Astrocyte of the spinal cord (primary cell): ENCODE results near the gene DEAF1.
"Not testable (repeated sequence)": the region's sequence is repeated elsewhere in the genome, so short reads cannot be mapped to it uniquely, and the experiment has no call there.

Experiments
- DNase-seq: peaks from one replicate; pipeline ENCODE4 v3.0.0; 2011; ENCODE audit warnings: low read depth, low spot score
- H3K4me3 ChIP-seq: 2 replicates; pipeline ENCODE4 v1.5.1; 2011; ENCODE audit warnings: low read depth, mild to moderate bottlenecking, low read length, moderate library complexity
- in situ Hi-C: cut with HindIII; loops from 2 replicates; pipeline ENCODE4 v1.10.0; 2017; ENCODE audit warnings: low sequenced_read_pairs
- TF ChIP-seq, protein P1 (sequence below): IDR thresholded peaks from 2 replicates; pipeline ENCODE4 v1.5.1; 2012; ENCODE audit warnings: low read depth, mild to moderate bottlenecking, low read length, inconsistent platforms

DEAF1 gene

DNA sequence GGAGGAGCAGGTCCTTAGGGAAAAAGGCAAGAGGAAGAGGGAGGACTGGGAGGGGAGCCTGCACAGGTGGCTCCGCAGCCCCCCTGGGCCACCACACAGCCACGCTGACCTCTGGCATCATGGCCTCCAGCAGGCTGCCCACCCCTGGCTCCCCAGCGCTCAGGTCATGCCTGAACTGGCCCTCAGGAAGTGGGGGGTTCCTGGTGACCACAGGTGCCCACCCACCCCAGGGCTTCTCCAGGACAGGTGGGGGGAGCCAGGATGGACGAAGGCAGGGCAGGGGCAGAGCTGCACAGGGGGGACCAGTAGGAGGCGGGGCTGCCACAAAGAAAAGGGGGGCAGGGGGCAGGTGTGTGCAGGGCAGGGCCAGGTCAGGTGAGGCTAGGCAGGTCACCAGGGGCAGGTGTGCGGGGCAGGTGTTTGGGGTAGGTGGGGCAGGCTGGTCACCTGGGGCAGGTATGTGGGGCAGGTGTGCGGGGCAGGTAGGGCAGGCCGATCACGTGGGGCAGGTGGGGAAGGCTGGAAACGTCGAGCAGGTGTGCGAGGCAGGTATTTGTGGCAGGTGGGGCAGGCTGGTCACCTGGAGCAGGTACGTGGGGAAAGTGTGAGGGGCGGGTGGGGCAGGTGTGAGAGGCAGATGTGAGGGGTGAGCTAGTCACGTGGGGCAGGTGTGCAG, 997 bp downstream of the DEAF1 start:
- in situ Hi-C loops, result no loop called here
- peak overlapping the region; percentile 37 for H3K4me3 ChIP-seq
- no peak for DNase-seq
- TF ChIP-seq, protein P1, sequence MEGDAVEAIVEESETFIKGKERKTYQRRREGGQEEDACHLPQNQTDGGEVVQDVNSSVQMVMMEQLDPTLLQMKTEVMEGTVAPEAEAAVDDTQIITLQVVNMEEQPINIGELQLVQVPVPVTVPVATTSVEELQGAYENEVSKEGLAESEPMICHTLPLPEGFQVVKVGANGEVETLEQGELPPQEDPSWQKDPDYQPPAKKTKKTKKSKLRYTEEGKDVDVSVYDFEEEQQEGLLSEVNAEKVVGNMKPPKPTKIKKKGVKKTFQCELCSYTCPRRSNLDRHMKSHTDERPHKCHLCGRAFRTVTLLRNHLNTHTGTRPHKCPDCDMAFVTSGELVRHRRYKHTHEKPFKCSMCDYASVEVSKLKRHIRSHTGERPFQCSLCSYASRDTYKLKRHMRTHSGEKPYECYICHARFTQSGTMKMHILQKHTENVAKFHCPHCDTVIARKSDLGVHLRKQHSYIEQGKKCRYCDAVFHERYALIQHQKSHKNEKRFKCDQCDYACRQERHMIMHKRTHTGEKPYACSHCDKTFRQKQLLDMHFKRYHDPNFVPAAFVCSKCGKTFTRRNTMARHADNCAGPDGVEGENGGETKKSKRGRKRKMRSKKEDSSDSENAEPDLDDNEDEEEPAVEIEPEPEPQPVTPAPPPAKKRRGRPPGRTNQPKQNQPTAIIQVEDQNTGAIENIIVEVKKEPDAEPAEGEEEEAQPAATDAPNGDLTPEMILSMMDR, result no peak

DNA sequence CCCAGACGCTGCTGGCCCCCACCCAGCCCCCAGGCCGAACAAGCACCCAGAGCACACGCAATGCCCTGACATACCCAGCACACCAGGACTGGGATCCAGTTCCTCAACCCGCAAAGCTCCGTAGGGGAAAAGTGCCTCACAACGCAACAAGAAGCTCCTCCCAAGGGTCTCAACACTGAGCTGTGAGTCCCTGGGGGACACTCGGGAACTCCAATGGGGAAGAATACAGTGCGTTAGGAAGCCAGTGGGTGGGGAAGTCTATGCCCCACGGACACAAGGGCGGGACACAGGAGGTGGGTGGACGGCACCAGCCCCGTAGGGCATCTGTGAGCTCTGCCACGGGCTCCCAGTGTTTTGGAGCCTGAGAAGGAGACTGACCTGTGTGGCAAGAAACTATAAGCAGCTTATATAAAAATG, 1.6 kb downstream of the DEAF1 start:
- H3K4me3 ChIP-seq, result peak overlapping the region; percentile 37
- in situ Hi-C loops, result no loop called here
- DNase-seq, result no peak
- TF ChIP-seq, protein P1, result no peak

DNA sequence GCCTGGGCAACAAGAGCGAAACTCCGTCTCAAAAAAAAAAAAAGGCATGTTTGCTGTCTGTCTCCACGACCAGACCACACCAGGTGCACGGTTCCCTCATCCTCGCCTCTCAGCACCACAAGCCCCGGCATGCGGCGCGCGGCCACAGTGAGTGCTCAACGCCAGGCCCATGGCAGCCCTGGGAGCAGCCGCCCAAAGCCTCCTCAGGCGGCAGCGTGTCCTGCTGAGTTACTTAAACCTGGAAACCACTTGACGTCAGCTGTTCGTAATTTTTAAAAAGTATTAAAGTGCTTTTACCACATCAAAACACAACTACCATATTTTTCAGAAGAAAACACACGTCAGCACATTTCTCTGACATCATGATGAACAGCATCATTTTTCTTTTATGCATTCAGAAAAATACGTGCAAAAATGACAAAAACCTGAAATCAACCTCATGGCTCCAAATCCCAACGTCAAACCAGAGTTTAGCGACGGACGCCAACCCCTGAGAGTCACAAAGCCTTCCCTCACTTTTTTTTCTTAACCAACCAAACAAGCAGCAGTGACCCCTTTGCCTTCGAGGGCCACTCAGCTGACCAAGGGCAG, 2.1 kb downstream of the DEAF1 start:
- in situ Hi-C loops, result no loop called here
- TF ChIP-seq, protein P1, result no peak
- no peak for DNase-seq
- H3K4me3 ChIP-seq, result peak overlapping the region; percentile 37

DNA sequence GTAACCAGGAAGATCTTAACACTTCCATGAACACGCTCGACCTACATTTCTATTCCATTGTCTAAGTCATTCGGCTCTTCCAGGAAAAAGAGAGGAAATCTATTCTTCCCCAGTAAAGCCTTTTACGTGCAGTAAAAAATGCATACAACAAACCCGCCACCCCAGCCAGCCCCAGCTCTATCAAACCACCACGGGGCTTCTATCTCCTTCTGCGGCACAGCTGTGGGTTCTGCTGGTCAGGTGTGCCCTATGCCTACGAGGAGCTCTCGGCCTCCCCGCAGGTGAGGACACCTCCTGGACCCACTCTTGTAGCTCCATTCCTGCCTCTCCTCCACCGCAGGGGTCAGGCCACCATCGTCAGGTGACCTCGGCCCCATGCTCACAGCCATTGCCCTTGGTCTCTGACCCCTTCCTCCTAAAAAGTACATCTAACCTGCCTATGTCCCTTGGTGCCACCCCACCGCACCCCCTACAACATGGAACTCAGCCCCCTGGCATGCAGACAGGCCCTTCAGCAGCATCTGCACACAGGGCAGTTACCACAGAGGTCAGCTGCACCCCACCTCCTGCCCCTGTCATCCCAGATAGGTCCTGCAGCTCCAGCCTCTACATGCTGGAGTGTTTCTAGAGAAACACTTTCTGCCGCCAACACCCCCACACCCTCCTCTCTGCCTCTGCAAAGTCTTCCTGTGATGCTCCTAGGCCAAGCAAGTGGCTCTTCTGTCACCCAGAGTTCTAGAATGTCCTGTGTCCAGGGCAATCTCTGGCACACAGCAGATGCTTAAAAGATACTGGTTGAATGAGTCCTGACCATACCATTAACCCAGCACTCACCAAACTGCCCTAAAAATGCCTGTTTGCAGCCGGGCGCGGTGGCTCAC, 3.1 kb downstream of the DEAF1 start:
- no peak overlapping the region for H3K4me3 ChIP-seq
- TF ChIP-seq, protein P1, result no peak
- in situ Hi-C loops, result no loop called here

DNA sequence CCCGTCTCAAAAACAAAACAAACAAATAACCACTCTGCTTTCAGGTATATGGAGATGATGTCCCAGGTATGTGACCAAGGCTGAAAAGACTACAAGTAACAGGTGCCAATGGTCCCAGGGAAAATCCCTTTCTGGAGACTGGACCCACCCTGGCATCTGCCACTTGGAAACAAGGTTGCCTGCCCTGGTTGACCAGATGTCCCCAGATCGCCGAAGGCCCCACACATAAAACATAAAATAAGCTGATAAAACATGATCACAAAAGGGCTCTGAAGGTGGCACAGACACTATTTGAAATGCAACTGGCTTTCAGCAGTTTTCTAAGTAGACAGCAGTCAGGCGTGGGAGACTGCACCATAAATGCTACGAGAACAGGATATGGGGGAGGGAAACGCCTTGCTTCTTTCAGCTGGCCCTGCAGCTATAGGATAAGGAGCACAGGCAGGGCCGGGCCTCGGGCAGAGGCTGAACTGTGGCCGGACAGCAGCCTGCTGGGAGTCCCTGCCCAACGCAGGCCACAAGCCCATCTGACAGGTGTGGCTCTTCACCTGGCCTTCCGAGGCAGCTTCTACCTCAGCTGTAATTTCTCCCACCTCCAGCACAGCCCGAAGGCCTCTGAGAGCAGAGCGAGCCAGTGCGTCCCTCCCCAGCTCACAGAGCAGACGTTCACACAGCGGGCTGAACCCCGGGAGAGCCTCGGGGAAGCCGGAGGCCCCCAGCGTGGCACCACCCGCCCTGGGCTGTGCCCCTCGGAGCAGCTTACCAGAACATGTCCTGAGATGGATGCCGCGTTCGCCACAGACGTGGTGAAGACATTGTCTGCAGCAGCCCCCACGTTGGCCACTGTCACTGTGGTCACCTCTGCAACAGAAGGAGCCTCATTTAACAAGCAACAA, 4.0 kb downstream of the DEAF1 start:
- H3K4me3 ChIP-seq, result no peak overlapping the region
- no peak for DNase-seq
- in situ Hi-C loops, result no loop called here
- TF ChIP-seq, protein P1, result no peak

More for the DNA sequence above, 3.1 kb downstream of the DEAF1 start:
- DNase-seq, result no peak

DNA sequence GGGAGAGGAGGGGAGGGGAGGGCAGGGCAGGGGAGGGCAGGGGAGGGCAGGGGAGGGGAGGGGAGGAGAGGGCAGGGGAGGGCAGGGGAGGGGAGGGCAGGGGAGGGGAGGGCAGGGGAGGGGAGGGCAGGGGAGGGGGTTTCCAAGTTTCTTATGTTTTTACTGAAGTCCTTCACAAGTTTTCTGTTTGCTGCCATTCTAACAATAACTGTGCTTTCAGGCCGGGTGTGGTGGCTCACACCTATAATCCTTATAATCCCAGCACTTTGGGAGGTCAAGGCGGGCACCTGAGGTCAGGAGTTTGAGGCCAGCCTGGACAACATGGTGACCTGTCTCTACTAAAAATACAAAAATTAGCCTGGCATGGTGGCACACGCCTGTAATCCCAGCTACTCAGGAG, 4.8 kb downstream of the DEAF1 start:
- in situ Hi-C loops, DNase-seq, H3K4me3 ChIP-seq: not testable (repeated sequence)
